T-cell (primary cell): ENCODE measurements around the gene FHOD3. TPM values are rescaled to one million over a fixed set of nuclear protein-coding genes. Genes with fewer than 3 reads are reported as not detected.

Source experiments
- ATAC-seq, 4 experiments: fragments of 200-7000 bp in 3 of 4; fragments of 150-1000 bp in 1 of 4; cut with Tn5 transposase; replicated peaks in 1 of 4; 1 replicate in 3 of 4; 2 replicates in 1 of 4; pipeline ENCODE4 v1.10.0; 2021; ENCODE audit warnings: moderate library complexity in 3 of 4, mild to moderate bottlenecking in 2 of 4, moderate number of reproducible peaks in 1 of 4
- CTCF ChIA-PET, 2 donors: fragments of 300-600 bp; sonication (Branson Sonifier 250); formaldehyde crosslinking; loops; one replicate each; lab custom pipeline; 2022; ENCODE audit warnings: antibody characterized with exemption in 2 of 2; lab: Charles Lee
- POLR2A ChIA-PET, 2 donors: fragments of 300-600 bp; sonication (Branson Sonifier 250); formaldehyde crosslinking; loops; one replicate each; lab custom pipeline; 2022; ENCODE audit warnings: antibody characterized with exemption in 2 of 2; lab: Charles Lee
- DNase-seq, 35 experiments: peaks; one replicate each; pipeline versions ENCODE4 v3.0.0 to v3.0.0-alpha.2; 2013 to 2023
- H3K27ac ChIP-seq: one replicate; pipeline ENCODE4 v1.5.1; 2013; ENCODE audit warnings: low read length
- H3K27me3 ChIP-seq, 2 experiments: replicated peaks in 1 of 2; 1 replicate in 1 of 2; 2 replicates in 1 of 2; pipeline versions ENCODE4 v1.6.1 to v1.7.0; 2013; ENCODE audit warnings: low read length in 1 of 2, mixed read lengths in 1 of 2; ENCODE audit not compliant: control insufficient read depth in 2 of 2, insufficient read depth in 2 of 2; ENCODE audit errors: extremely low read depth in 1 of 2
- H3K36me3 ChIP-seq, 2 donors: 1 replicate in 1 of 2; 2 replicates in 1 of 2; pipeline versions ENCODE4 v1.6.1 to v1.7.0; 2013; ENCODE audit warnings: low read length in 1 of 2; ENCODE audit not compliant: control insufficient read depth in 2 of 2, insufficient read depth in 1 of 2; ENCODE audit errors: extremely low read depth in 1 of 2
- H3K4me1 ChIP-seq, 2 experiments: 1 replicate in 1 of 2; 2 replicates in 1 of 2; pipeline versions ENCODE4 v1.6.1 to v1.7.0; 2013; ENCODE audit warnings: low read length in 2 of 2, mixed read lengths in 1 of 2; ENCODE audit not compliant: insufficient read depth in 2 of 2, control insufficient read depth in 1 of 2; ENCODE audit errors: extremely low read depth in 1 of 2
- H3K4me3 ChIP-seq, 2 donors: 1 replicate in 1 of 2; 2 replicates in 1 of 2; pipeline versions ENCODE4 v1.5.1 to v1.7.0; 2013; ENCODE audit warnings: mild to moderate bottlenecking in 2 of 2, low read length in 1 of 2, moderate library complexity in 1 of 2; ENCODE audit not compliant: control insufficient read depth in 1 of 2; ENCODE audit errors: extremely low read depth in 1 of 2
- H3K9me3 ChIP-seq: 2 replicates; pipeline ENCODE4 v1.7.0; 2013
- H3K27ac Mint-ChIP-seq, 2 donors: one replicate each; pipeline ENCODE4 v1.8.0; 2020 to 2021; ENCODE audit warnings: mild to moderate bottlenecking in 2 of 2, mixed read lengths in 2 of 2
- H3K27me3 Mint-ChIP-seq, 2 donors: one replicate each; pipeline ENCODE4 v1.8.0; 2021 to 2022; ENCODE audit warnings: mixed read lengths in 2 of 2
- H3K36me3 Mint-ChIP-seq: one replicate; pipeline ENCODE4 v1.8.0; 2021; ENCODE audit warnings: mixed read lengths
- H3K4me1 Mint-ChIP-seq, 3 donors: one replicate each; pipeline ENCODE4 v1.8.0; 2020 to 2022; ENCODE audit warnings: mixed read lengths in 3 of 3, mild to moderate bottlenecking in 1 of 3
- H3K4me3 Mint-ChIP-seq, 3 donors: one replicate each; pipeline ENCODE4 v1.8.0; 2020 to 2022; ENCODE audit warnings: mild to moderate bottlenecking in 3 of 3, mixed read lengths in 3 of 3, moderate library complexity in 3 of 3
- H3K9me3 Mint-ChIP-seq, 3 donors: one replicate each; pipeline ENCODE4 v1.8.0; 2020 to 2022; ENCODE audit warnings: mixed read lengths in 3 of 3
- WGBS: methylation state at CpG from one replicate; pipeline ENCODE4 v1.1.5; 2013; ENCODE audit warnings: missing lambda C conversion rate; ENCODE audit not compliant: insufficient coverage; 5-methylcytosine and 5-hydroxymethylcytosine counted together
- total RNA-seq, 35 experiments: library from RNA in 6 of 35; stranded (reverse) in 6 of 35; fragments of 120-200 nt in 1 of 35; gene quantifications; one replicate each; pipeline versions ENCODE4 v1.2.1 to v1.2.4 and lab custom pipeline; 2013 to 2026

Gene FHOD3
- total RNA-seq, 5 donors from 2014 or later (not counting 1 experiment from before 2014, with no cell fraction given), result 0.06 TPM; not detected in 4

DNA sequence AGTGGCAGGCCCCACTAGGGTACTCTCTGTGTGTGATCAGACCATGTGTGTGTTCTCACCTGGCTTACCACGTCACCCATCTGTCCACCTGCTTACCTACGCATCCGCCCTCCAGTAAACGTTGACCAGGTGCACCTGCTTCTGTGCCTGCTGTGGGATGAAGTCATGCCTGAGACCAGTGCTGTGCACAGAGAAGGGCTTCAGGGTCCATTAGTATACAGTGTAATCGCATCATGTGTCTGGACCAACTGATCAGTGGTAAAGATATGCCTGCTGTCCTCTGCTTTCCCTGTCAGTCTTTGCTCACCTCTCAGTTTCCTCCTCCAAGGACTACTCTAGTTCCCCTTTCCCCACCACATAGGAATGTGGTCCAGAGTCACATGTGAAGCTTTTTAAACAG, 109.3 kb downstream of the FHOD3 start:
- DNase-seq, result no peak
- Histone ChIP-seq H3K4me1 (no peaks in the 10 kb centered on the region), H3K27me3 (peaks cover 0 to 6% of the 10 kb centered on the region in 2 experiments), H3K36me3 (no peaks in the 10 kb centered on the region), H3K4me3 (no peak overlapping the region), H3K27ac (no peak overlapping the region), H3K9me3 (no peaks in the 10 kb centered on the region)
- Mint-ChIP-seq H3K4me3 (no peak overlapping the region), H3K4me1 (no peaks in the 10 kb centered on the region), H3K9me3 (no peaks in the 10 kb centered on the region), H3K27ac (no peak overlapping the region), H3K36me3 (no peaks in the 10 kb centered on the region), H3K27me3 (peaks cover 2 to 5% of the 10 kb centered on the region in 2 donors)
- ATAC-seq, result no peak
- 90% methylated on average over 4 of the region's 5 CpGs for WGBS
- ChIA-PET CTCF (no interaction called here), POLR2A (interaction anchor here in 1 of 2 donors (0.6 kb wide), 1 partner anchor 13 kb away, joined by 3 read pairs; no protein-coding TSS in a partner anchor)

- Mint-ChIP-seq H3K27me3 (peaks cover 4 to 5% of the 10 kb centered on the region in 2 donors), H3K9me3 (no peaks in the 10 kb centered on the region), H3K36me3 (no peaks in the 10 kb centered on the region), H3K4me1 (no peaks in the 10 kb centered on the region), H3K27ac (no peak overlapping the region), H3K4me3 (no peak overlapping the region)
- H3K36me3 ChIP-seq, result no peaks in the 10 kb centered on the region
- ATAC-seq (no peak), DNase-seq (no peak)
- 96% methylated on average over 5 of the region's 5 CpGs for WGBS
- no peaks in the 10 kb centered on the region for H3K27me3 ChIP-seq
- no peaks in the 10 kb centered on the region for H3K9me3 ChIP-seq
- no peak overlapping the region for H3K4me3 ChIP-seq
- no peaks in the 10 kb centered on the region for H3K4me1 ChIP-seq
- ChIA-PET CTCF (no interaction called here), POLR2A (no interaction called here)
- H3K27ac ChIP-seq, result no peak overlapping the region
Measured at GRCh38 chr18:36408606-36409005, 111.1 kb downstream of the FHOD3 start.

GRCh38 chr18:36409779-36410178, 112.3 kb downstream of the FHOD3 start:
- ChIA-PET CTCF (no interaction called here), POLR2A (no interaction called here)
- Mint-ChIP-seq H3K36me3 (no peaks in the 10 kb centered on the region), H3K4me1 (no peaks in the 10 kb centered on the region), H3K4me3 (no peak overlapping the region), H3K27ac (no peak overlapping the region), H3K9me3 (no peaks in the 10 kb centered on the region), H3K27me3 (peaks cover 4 to 8% of the 10 kb centered on the region in 2 donors)
- no peaks in the 10 kb centered on the region for H3K9me3 ChIP-seq
- no peaks in the 10 kb centered on the region for H3K36me3 ChIP-seq
- DNase-seq (no peak), ATAC-seq (no peak)
- H3K4me1 ChIP-seq, result no peaks in the 10 kb centered on the region
- H3K27me3 ChIP-seq, result peaks cover 0 to 5% of the 10 kb centered on the region in 2 experiments
- H3K4me3 ChIP-seq, result no peak overlapping the region
- no CpG with 5 or more reads among the region's 5 CpGs for WGBS
- no peak overlapping the region for H3K27ac ChIP-seq

GRCh38 chr18:36410346-36410745, 112.8 kb downstream of the FHOD3 start:
- H3K9me3 ChIP-seq, result no peaks in the 10 kb centered on the region
- no peaks in the 10 kb centered on the region for H3K4me1 Mint-ChIP-seq
- ATAC-seq (no peak), DNase-seq (no peak)
- peaks cover 4 to 13% of the 10 kb centered on the region in 2 donors for H3K27me3 Mint-ChIP-seq
- H3K27ac ChIP-seq, result no peak overlapping the region
- H3K36me3 Mint-ChIP-seq, result no peaks in the 10 kb centered on the region
- no peak overlapping the region for H3K4me3 Mint-ChIP-seq
- no peaks in the 10 kb centered on the region for H3K36me3 ChIP-seq
- POLR2A ChIA-PET, result no interaction called here
- H3K27ac Mint-ChIP-seq, result no peak overlapping the region
- no peaks in the 10 kb centered on the region for H3K4me1 ChIP-seq
- no peak overlapping the region for H3K4me3 ChIP-seq
- CTCF ChIA-PET, result no interaction called here
- WGBS, result no CpG with 5 or more reads among the region's 3 CpGs
- no peaks in the 10 kb centered on the region for H3K9me3 Mint-ChIP-seq
- H3K27me3 ChIP-seq, result peaks cover 0 to 7% of the 10 kb centered on the region in 2 experiments

DNA sequence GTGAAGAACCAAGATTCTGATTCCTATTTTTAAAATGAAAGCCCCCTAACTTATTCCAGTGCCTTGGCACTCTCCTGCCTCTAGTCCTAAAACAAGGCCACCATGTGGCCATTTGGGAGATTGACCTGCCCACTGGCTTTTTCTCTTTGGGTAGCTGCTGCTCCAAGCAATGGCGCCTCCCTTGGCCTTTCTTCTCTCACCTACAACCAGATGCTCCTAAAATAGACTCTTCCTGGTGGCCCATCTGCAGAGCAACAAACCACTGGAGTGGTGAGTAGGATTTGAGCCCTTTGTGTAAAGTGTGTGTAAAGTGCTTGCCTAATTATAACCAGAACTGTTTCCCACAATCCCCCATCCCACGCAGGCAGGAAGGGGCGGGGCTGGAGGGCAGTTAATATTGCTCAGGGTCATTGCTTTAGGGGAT, 114.2 kb downstream of the FHOD3 start:
- ChIA-PET CTCF (no interaction called here), POLR2A (no interaction called here)
- Mint-ChIP-seq H3K36me3 (no peaks in the 10 kb centered on the region), H3K4me3 (no peak overlapping the region), H3K27me3 (peaks cover 6 to 17% of the 10 kb centered on the region in 2 donors), H3K4me1 (no peaks in the 10 kb centered on the region), H3K27ac (no peak overlapping the region), H3K9me3 (no peaks in the 10 kb centered on the region)
- peaks cover 0 to 11% of the 10 kb centered on the region in 2 experiments for H3K27me3 ChIP-seq
- no CpG with 5 or more reads among the region's 3 CpGs for WGBS
- ATAC-seq, result no peak
- H3K4me3 ChIP-seq, result no peak overlapping the region
- no peaks in the 10 kb centered on the region for H3K36me3 ChIP-seq
- no peaks in the 10 kb centered on the region for H3K9me3 ChIP-seq
- H3K4me1 ChIP-seq, result no peaks in the 10 kb centered on the region
- H3K27ac ChIP-seq, result no peak overlapping the region
- DNase-seq, result no peak

GRCh38 chr18:36412778-36413177, 115.3 kb downstream of the FHOD3 start:
- no peak overlapping the region for H3K4me3 Mint-ChIP-seq
- CTCF ChIA-PET, result no interaction called here
- Histone ChIP-seq H3K36me3 (no peaks in the 10 kb centered on the region), H3K27me3 (peaks cover 0 to 11% of the 10 kb centered on the region in 2 experiments), H3K4me3 (no peak overlapping the region), H3K27ac (no peak overlapping the region), H3K9me3 (no peaks in the 10 kb centered on the region), H3K4me1 (no peaks in the 10 kb centered on the region)
- peaks cover 6 to 20% of the 10 kb centered on the region in 2 donors for H3K27me3 Mint-ChIP-seq
- WGBS, result no CpG with 5 or more reads among the region's 1 CpG
- no peak overlapping the region for H3K27ac Mint-ChIP-seq
- POLR2A ChIA-PET, result no interaction called here
- no peaks in the 10 kb centered on the region for H3K36me3 Mint-ChIP-seq
- no peaks in the 10 kb centered on the region for H3K4me1 Mint-ChIP-seq
- H3K9me3 Mint-ChIP-seq, result no peaks in the 10 kb centered on the region
- ATAC-seq (no peak), DNase-seq (no peak)

- H3K27ac Mint-ChIP-seq, result no peak overlapping the region
- no CpG with 5 or more reads among the region's 1 CpG for WGBS
- Histone ChIP-seq H3K27ac (no peak overlapping the region), H3K4me3 (no peak overlapping the region), H3K27me3 (peaks cover 0 to 14% of the 10 kb centered on the region in 2 experiments), H3K36me3 (no peaks in the 10 kb centered on the region), H3K9me3 (no peaks in the 10 kb centered on the region), H3K4me1 (no peaks in the 10 kb centered on the region)
- H3K27me3 Mint-ChIP-seq, result peaks cover 9 to 18% of the 10 kb centered on the region in 2 donors
- ATAC-seq (no peak), DNase-seq (no peak)
- no peaks in the 10 kb centered on the region for H3K9me3 Mint-ChIP-seq
- ChIA-PET POLR2A (no interaction called here), CTCF (no interaction called here)
- no peaks in the 10 kb centered on the region for H3K4me1 Mint-ChIP-seq
- H3K36me3 Mint-ChIP-seq, result no peaks in the 10 kb centered on the region
- no peak overlapping the region for H3K4me3 Mint-ChIP-seq
Measured at GRCh38 chr18:36415171-36415570, 117.7 kb downstream of the FHOD3 start.
